HepG2 (cell line): ENCODE data around the gene OAS3. TPM values are rescaled to one million over a fixed set of nuclear protein-coding genes. Genes with fewer than 3 reads are reported as not detected.

Experiments used
- FOXK1 ChIP-seq: sonication (generic); formaldehyde crosslinking; IDR thresholded peaks from 2 replicates; pipeline ENCODE4 v1.4.0; 2020; ENCODE audit warnings: low read depth, missing genetic modification reagents, borderline replicate concordance
- HNRNPLL ChIP-seq: fragments of 200-400 bp; formaldehyde crosslinking; IDR thresholded peaks from 2 replicates; pipeline ENCODE4 v1.6.1; 2017; ENCODE audit warnings: mild to moderate bottlenecking, low read depth, low read length; ENCODE audit not compliant: poor library complexity, severe bottlenecking
- PRDM10 ChIP-seq: sonication (generic); formaldehyde crosslinking; IDR thresholded peaks from 2 replicates; pipeline ENCODE4 v1.4.0; 2020; ENCODE audit warnings: low read depth, missing genetic modification reagents
- ZSCAN12 ChIP-seq: sonication (generic); formaldehyde crosslinking; IDR thresholded peaks from 2 replicates; pipeline ENCODE4 v1.9.0; 2021; ENCODE audit warnings: mild to moderate bottlenecking, missing genetic modification reagents
- polyA plus RNA-seq, 8 experiments: library from polyadenylated mRNA; depleted of rRNA in 3 of 8; stranded (reverse) in 7 of 8; unstranded in 1 of 8; fragments of >200 nt; fragmentation: Illumina TruSeq in 4 of 8; extraction: Trizol in 4 of 8; gene quantifications; 2 replicates each; pipeline versions ENCODE4 v1.2.1 to v1.2.3, GENCODE V29; 2011 to 2016; ENCODE audit warnings: low read depth in 4 of 8, missing spikeins in 1 of 8, mixed read lengths in 1 of 8; ENCODE audit not compliant: insufficient read depth in 1 of 8
- total RNA-seq, 5 experiments: library from RNA; depleted of rRNA; stranded (reverse); fragments of >200 nt; fragmentation: Illumina TruSeq; extraction: Trizol; gene quantifications; 2 replicates each; pipeline ENCODE4 v1.2.3, GENCODE V29; 2016; ENCODE audit warnings: low read depth in 1 of 5
- TF ChIP-seq, protein P1 (sequence below): sonication (generic); formaldehyde crosslinking; IDR thresholded peaks from 2 replicates; pipeline ENCODE4 v1.4.0; 2020; ENCODE audit warnings: mild to moderate bottlenecking, missing genetic modification reagents
- TF ChIP-seq, protein P2 (sequence below): sonication (generic); formaldehyde crosslinking; IDR thresholded peaks from 2 replicates; pipeline ENCODE4 v1.4.0; 2020; ENCODE audit warnings: mild to moderate bottlenecking, missing genetic modification reagents

Gene OAS3
- total and polyA plus RNA-seq, 2 of the 13 experiments (the other 11 are each of a cell fraction or from before 2014, with no cell fraction given), result 4.8 to 10.5 TPM

DNA sequence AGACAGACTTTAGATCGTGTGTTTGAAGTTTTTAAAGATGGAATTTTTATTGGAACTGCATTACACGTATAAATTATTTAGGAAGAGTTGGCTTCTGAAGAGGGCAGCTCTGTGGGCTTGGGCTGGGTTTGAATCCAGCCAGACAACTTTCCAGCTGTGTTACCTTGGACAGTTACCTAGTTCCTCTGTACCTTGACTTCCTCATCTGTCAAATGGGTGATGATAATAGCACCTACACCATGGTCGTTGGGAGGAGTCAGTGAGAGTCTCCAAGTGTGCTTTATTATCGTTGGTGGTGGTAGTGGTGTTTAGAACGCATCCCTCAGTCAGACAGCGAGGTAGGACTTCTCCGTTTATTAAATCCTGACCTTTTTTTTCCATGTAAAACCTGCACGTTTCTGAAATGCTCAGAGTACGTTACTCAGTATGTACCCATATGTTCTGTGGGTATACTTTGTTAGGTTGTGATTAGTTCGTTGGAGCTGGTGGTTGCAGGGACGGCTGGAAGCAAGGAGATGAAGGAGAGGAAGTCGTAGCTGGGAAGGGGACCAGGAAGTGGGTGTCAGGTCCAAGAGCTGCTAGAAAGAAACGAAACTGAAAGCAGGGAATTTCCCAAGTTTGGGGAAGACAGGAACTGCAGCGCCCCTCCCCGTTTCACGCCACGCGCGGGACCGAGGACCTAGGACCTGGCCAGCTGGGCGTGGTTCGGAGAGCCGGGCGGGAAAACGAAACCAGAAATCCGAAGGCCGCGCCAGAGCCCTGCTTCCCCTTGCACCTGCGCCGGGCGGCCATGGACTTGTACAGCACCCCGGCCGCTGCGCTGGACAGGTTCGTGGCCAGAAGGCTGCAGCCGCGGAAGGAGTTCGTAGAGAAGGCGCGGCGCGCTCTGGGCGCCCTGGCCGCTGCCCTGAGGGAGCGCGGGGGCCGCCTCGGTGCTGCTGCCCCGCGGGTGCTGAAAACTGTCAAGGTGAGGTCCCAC, at the start of gene OAS3 (continued):
- TF ChIP-seq PRDM10 (CRISPR knock-in tag), result no peak
- peak; percentile 80 for TF ChIP-seq HNRNPLL
- no peak for TF ChIP-seq ZSCAN12 (CRISPR knock-in tag)
- TF ChIP-seq, protein P1, sequence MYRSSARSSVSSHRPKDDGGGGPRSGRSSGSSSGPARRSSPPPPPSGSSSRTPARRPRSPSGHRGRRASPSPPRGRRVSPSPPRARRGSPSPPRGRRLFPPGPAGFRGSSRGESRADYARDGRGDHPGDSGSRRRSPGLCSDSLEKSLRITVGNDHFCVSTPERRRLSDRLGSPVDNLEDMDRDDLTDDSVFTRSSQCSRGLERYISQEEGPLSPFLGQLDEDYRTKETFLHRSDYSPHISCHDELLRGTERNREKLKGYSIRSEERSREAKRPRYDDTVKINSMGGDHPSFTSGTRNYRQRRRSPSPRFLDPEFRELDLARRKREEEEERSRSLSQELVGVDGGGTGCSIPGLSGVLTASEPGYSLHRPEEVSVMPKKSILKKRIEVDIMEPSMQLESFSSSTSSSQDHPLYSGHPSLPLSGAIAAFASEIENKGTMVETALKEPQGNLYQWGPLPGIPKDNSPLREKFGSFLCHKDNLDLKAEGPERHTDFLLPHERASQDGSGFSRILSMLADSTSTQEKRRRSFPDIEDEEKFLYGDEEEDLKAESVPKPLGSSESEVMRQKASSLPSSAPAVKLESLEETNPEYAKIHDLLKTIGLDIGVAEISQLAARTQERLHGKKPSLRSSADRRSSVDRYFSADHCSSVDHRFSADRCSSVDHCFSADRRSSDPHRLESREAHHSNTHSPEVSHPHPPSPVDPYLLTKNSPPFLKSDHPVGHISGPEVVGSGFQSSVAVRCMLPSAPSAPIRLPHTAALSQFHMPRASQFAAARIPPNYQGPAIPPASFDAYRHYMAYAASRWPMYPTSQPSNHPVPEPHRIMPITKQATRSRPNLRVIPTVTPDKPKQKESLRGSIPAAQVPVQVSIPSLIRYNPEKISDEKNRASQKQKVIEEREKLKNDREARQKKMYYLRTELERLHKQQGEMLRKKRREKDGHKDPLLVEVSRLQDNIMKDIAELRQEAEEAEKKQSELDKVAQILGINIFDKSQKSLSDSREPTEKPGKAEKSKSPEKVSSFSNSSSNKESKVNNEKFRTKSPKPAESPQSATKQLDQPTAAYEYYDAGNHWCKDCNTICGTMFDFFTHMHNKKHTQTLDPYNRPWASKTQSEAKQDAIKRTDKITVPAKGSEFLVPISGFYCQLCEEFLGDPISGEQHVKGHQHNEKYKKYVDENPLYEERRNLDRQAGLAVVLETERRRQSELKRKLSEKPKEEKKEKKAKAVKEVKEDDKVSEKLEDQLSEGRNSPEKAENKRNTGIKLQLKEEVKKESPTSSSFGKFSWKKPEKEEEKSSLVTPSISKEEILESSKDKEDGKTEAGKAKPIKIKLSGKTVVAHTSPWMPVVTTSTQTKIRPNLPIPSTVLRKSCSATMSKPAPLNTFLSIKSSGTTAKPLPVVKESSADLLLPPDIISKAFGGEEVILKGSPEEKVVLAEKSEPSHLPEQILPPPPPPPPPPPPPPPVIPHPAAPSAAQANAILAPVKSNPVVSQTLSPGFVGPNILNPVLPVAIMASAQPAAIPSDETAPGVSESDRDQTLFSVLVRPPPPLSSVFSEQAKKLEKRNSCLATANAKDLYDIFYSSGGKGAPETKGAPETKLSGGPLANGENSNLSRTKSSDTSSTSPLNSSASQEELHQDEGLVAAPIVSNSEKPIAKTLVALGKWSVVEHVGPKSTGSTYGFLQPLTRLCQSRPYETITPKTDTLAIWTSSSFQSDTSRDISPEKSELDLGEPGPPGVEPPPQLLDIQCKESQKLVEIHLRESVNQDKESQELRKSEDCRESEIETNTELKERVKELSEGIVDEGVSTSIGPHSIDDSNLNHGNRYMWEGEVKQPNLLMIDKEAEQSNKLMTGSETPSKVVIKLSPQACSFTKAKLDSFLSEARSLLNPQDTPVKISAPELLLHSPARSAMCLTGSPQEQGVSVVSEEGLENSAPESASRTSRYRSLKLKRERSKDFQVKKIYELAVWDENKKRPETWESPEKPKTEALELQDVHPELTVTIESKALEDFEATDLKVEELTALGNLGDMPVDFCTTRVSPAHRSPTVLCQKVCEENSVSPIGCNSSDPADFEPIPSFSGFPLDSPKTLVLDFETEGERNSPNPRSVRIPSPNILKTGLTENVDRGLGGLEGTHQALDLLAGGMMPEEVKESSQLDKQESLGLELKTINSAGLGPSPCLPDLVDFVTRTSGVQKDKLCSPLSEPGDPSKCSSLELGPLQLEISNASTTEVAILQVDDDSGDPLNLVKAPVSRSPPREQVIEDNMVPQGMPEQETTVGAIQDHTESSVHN (CRISPR knock-in tag), result no peak
- TF ChIP-seq, protein P2, sequence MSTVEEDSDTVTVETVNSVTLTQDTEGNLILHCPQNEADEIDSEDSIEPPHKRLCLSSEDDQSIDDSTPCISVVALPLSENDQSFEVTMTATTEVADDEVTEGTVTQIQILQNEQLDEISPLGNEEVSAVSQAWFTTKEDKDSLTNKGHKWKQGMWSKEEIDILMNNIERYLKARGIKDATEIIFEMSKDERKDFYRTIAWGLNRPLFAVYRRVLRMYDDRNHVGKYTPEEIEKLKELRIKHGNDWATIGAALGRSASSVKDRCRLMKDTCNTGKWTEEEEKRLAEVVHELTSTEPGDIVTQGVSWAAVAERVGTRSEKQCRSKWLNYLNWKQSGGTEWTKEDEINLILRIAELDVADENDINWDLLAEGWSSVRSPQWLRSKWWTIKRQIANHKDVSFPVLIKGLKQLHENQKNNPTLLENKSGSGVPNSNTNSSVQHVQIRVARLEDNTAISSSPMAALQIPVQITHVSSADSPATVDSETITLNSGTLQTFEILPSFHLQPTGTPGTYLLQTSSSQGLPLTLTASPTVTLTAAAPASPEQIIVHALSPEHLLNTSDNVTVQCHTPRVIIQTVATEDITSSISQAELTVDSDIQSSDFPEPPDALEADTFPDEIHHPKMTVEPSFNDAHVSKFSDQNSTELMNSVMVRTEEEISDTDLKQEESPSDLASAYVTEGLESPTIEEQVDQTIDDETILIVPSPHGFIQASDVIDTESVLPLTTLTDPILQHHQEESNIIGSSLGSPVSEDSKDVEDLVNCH (CRISPR knock-in tag), result no peak
- 0 out of 2 replicates have a peak, but pooled peaks have one; percentile 29 for TF ChIP-seq FOXK1 (CRISPR knock-in tag)
